HL-60 (cell line): ENCODE results near the gene TMEFF1.
"Not testable (repeated sequence)": the region's sequence is repeated elsewhere in the genome, so short reads cannot be mapped to it uniquely, and the experiment has no call there.

Experiments used
- DNase-seq, 2 experiments: peaks; one replicate each; pipeline ENCODE4 v3.0.0-alpha.2; 2010 to 2020; ENCODE audit warnings: low read depth in 1 of 2, low spot score in 1 of 2
- H3K27ac ChIP-seq: fragments of 250-450 bp; sonication (Bioruptor Pico); replicated peaks from 2 replicates; pipeline ENCODE4 v1.5.1; 2020; ENCODE audit warnings: mild to moderate bottlenecking, moderate library complexity
- H3K27me3 ChIP-seq: fragments of 250-450 bp; sonication (Bioruptor Pico); 2 replicates; pipeline ENCODE4 v1.5.1; 2021; ENCODE audit warnings: mild to moderate bottlenecking, moderate library complexity; ENCODE audit not compliant: insufficient read depth, poor library complexity, severe bottlenecking
- H3K4me3 ChIP-seq: replicated peaks from 2 replicates; pipeline ENCODE4 v1.5.1; 2011; ENCODE audit warnings: mild to moderate bottlenecking, control low read depth, low read length; ENCODE audit not compliant: insufficient read depth
- GABPA ChIP-seq: IDR thresholded peaks from 2 replicates; pipeline ENCODE4 v1.6.1; 2012; ENCODE audit warnings: low read depth
- POLR2AphosphoS5 ChIP-seq: IDR thresholded peaks from 2 replicates; pipeline ENCODE4 v1.6.1; 2012; ENCODE audit warnings: low read depth
- SPI1 ChIP-seq: IDR thresholded peaks from 2 replicates; pipeline ENCODE4 v1.6.1; 2012; ENCODE audit warnings: low read depth, mild to moderate bottlenecking, borderline replicate concordance
- TF ChIP-seq, protein P1 (sequence below): IDR thresholded peaks from one replicate; pipeline ENCODE4 v1.5.1; 2011; ENCODE audit warnings: low read length, control low read depth, inconsistent platforms; ENCODE audit not compliant: insufficient read depth
- TF ChIP-seq, protein P2 (sequence below): IDR thresholded peaks from 2 replicates; pipeline ENCODE4 v1.6.1; 2012; ENCODE audit warnings: low read depth; ENCODE audit not compliant: insufficient replicate concordance

Gene TMEFF1

DNA sequence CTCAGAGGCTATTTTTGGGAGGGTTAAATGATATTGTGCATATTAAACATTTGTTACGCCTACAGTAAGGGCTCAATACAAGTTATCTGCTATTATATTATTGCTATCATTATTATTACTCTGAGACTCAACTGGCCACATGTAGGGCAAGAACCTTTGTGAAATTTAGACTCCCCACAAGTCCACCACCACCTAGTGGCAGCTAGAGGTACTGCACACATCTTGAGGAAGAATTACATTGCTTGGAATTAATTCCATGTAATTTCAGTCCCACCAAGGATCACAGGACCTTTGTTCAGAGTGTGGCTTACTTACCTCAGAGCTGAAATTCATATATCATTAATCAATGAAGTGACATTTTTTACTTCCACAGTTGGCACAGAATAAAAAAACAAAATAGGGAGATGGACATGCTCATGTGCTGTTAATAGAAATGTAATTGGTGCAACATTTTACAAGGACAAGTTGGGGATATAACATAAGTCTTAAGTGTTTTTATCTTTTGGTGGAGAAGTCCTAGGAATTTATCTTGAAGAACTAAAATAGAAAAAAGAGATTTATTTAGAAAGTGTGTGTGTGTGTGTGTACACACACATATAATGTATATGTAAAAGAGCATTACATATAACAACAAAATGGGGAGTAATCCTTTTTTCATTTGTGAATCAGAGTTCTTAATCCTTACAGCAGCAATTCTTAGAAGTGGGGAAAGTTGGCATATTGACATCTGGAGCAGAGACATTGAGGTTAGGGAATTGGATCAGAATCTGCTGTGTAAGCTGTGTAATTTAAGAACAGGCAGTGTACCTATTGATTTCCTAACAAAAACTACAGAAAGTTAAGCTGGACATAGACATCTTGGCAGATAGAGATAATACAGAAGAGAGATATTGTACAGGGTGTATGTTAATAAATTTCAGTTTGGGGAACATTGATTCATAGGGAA is 34.8 kb upstream of the TMEFF1 start:
- Histone ChIP-seq H3K27me3 (no peaks in the 10 kb centered on the region), H3K4me3 (no peak overlapping the region), H3K27ac (no peak overlapping the region)
- peak; percentile 43 to 72 for DNase-seq
- no peak for TF ChIP-seq POLR2AphosphoS5
- TF ChIP-seq, protein P1, sequence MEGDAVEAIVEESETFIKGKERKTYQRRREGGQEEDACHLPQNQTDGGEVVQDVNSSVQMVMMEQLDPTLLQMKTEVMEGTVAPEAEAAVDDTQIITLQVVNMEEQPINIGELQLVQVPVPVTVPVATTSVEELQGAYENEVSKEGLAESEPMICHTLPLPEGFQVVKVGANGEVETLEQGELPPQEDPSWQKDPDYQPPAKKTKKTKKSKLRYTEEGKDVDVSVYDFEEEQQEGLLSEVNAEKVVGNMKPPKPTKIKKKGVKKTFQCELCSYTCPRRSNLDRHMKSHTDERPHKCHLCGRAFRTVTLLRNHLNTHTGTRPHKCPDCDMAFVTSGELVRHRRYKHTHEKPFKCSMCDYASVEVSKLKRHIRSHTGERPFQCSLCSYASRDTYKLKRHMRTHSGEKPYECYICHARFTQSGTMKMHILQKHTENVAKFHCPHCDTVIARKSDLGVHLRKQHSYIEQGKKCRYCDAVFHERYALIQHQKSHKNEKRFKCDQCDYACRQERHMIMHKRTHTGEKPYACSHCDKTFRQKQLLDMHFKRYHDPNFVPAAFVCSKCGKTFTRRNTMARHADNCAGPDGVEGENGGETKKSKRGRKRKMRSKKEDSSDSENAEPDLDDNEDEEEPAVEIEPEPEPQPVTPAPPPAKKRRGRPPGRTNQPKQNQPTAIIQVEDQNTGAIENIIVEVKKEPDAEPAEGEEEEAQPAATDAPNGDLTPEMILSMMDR = peak; percentile 87
- TF ChIP-seq, protein P2, sequence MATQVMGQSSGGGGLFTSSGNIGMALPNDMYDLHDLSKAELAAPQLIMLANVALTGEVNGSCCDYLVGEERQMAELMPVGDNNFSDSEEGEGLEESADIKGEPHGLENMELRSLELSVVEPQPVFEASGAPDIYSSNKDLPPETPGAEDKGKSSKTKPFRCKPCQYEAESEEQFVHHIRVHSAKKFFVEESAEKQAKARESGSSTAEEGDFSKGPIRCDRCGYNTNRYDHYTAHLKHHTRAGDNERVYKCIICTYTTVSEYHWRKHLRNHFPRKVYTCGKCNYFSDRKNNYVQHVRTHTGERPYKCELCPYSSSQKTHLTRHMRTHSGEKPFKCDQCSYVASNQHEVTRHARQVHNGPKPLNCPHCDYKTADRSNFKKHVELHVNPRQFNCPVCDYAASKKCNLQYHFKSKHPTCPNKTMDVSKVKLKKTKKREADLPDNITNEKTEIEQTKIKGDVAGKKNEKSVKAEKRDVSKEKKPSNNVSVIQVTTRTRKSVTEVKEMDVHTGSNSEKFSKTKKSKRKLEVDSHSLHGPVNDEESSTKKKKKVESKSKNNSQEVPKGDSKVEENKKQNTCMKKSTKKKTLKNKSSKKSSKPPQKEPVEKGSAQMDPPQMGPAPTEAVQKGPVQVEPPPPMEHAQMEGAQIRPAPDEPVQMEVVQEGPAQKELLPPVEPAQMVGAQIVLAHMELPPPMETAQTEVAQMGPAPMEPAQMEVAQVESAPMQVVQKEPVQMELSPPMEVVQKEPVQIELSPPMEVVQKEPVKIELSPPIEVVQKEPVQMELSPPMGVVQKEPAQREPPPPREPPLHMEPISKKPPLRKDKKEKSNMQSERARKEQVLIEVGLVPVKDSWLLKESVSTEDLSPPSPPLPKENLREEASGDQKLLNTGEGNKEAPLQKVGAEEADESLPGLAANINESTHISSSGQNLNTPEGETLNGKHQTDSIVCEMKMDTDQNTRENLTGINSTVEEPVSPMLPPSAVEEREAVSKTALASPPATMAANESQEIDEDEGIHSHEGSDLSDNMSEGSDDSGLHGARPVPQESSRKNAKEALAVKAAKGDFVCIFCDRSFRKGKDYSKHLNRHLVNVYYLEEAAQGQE = no peak

DNA sequence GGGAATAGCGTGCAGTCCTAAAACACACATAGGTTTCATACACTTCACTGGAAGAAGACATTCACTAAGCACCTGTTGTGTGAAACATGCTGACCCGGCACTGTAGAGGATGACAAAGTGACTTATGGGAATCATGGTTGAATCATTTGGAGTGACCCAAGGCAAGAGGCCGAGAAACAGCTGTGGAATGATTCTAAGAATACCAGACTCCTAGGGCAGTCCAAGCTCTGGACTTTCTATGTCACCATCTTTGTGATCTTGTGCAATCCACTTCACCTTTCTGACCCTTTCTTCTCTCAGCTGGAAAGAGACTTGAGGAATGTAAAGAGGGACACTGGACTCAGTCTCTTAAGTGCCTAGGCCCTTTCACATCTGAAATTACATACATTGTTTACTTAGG is 32.9 kb upstream of the TMEFF1 start:
- Histone ChIP-seq H3K27ac (no peak overlapping the region), H3K27me3 (no peaks in the 10 kb centered on the region), H3K4me3 (no peak overlapping the region)
- no peak for TF ChIP-seq POLR2AphosphoS5
- TF ChIP-seq, protein P2 = no peak
- TF ChIP-seq, protein P1 = no peak
- TF ChIP-seq GABPA = no peak
- TF ChIP-seq SPI1 = no peak
- no peak for DNase-seq

DNA sequence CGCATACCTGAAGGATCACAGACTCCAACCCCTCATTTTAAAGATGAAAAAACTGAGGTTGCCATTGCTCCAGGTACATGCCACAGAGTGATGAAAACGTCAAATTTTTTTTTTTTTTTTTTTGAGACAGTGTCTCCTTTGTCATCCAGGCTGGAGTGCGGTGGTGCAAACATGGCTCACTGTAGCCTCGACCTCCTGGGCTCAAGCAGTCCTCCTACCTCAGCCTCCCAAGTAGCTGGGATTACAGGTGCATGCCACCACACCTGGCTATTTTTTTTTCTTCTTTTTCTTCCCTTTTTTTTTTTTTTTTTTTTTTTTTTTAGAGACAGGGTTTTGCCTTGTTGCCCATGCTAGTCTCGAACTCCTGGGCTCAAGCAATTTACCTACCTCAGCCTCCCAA is 32.5 kb upstream of the TMEFF1 start:
- H3K27me3 ChIP-seq, H3K27ac ChIP-seq, H3K4me3 ChIP-seq, DNase-seq: not testable (repeated sequence)

DNA sequence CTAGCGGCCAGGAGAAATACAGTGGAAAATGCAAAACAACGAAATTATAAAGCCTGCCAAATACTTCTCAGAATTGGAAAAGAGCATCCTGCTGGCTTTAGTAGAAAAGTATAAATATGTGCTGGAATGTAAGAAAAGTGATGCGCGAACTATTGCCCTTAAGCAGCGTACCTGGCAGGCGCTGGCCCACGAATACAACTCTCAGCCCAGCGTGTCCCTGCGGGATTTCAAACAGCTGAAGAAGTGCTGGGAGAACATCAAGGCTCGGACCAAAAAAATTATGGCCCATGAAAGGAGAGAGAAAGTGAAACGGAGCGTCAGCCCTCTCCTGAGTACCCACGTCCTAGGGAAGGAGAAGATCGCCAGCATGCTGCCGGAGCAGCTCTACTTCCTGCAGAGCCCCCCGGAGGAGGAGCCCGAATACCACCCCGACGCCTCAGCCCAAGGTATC is 31.0 kb upstream of the TMEFF1 start:
- no peak for DNase-seq
- Histone ChIP-seq H3K27ac (no peak overlapping the region), H3K27me3 (no peaks in the 10 kb centered on the region), H3K4me3 (no peak overlapping the region)
- TF ChIP-seq POLR2AphosphoS5 (no peak), SPI1 (no peak), GABPA (no peak)
- TF ChIP-seq, protein P2 = no peak
- TF ChIP-seq, protein P1 = no peak
